SKM-1 (cell line): ENCODE results near the gene POLA1.
"Not testable (repeated sequence)": the region's sequence is repeated elsewhere in the genome, so short reads cannot be mapped to it uniquely, and the experiment has no call there.

Source experiments
- DNase-seq: peaks from one replicate; lab custom pipeline; 2025; ENCODE audit not compliant: unreplicated experiment; lab: John Stamatoyannopoulos, UW

The POLA1 gene

GRCh38 chrX:24796204-24796603 lies 102.5 kb downstream of the POLA1 start:
- DNase-seq, result no peak

- DNase-seq, result no peak
These were observed 105.4 kb downstream of the POLA1 start for GRCh38 chrX:24799078-24799477.

GRCh38 chrX:24799565-24799964 lies 105.8 kb downstream of the POLA1 start:
- no peak for DNase-seq

GRCh38 chrX:24805201-24805600 lies 111.5 kb downstream of the POLA1 start:
- DNase-seq, result no peak

- not testable (repeated sequence) for DNase-seq
These were observed 126.1 kb downstream of the POLA1 start for GRCh38 chrX:24819807-24820206.

GRCh38 chrX:24828147-24828546 lies 134.4 kb downstream of the POLA1 start:
- DNase-seq, result no peak

- DNase-seq, result no peak
These were observed 134.9 kb downstream of the POLA1 start for GRCh38 chrX:24828600-24828999.

GRCh38 chrX:24833695-24834094 lies 140.0 kb downstream of the POLA1 start:
- DNase-seq, result no peak

GRCh38 chrX:24837966-24838365 lies 144.2 kb downstream of the POLA1 start:
- DNase-seq, result no peak

GRCh38 chrX:24838629-24839028 lies 144.9 kb downstream of the POLA1 start:
- DNase-seq, result no peak

- DNase-seq, result no peak
These were observed 145.6 kb downstream of the POLA1 start for GRCh38 chrX:24839331-24839730.

- no peak for DNase-seq
These were observed 148.8 kb downstream of the POLA1 start for GRCh38 chrX:24842486-24842885.

- no peak for DNase-seq
These were observed 152.9 kb downstream of the POLA1 start for GRCh38 chrX:24846550-24847150.

- no peak for DNase-seq
These were observed 157.6 kb downstream of the POLA1 start for GRCh38 chrX:24851289-24851688.

GRCh38 chrX:24851780-24852179 lies 158.1 kb downstream of the POLA1 start:
- no peak for DNase-seq

GRCh38 chrX:24858004-24858746 lies 164.5 kb downstream of the POLA1 start:
- no peak for DNase-seq

GRCh38 chrX:24859211-24859841 lies 165.6 kb downstream of the POLA1 start:
- no peak for DNase-seq

- DNase-seq, result no peak
These were observed 166.4 kb downstream of the POLA1 start for GRCh38 chrX:24860140-24860539.

GRCh38 chrX:24862343-24862742 lies 168.6 kb downstream of the POLA1 start:
- no peak for DNase-seq

GRCh38 chrX:24863779-24864178 lies 170.1 kb downstream of the POLA1 start:
- DNase-seq, result not testable (repeated sequence)

- no peak for DNase-seq
These were observed 176.4 kb downstream of the POLA1 start for GRCh38 chrX:24870143-24870542.

GRCh38 chrX:24874604-24875247 lies 181.0 kb downstream of the POLA1 start:
- DNase-seq, result no peak
